Bladder microvascular endothelial cell (primary cell): ENCODE measurements around the gene HYCC1. TPM values are rescaled to one million over a fixed set of nuclear protein-coding genes. Genes with fewer than 3 reads are reported as not detected.

Source experiments
- total RNA-seq: library from RNA; depleted of rRNA; stranded (reverse); fragments of >200 nt; gene quantifications from 2 replicates; pipeline ENCODE4 v1.2.3, GENCODE V29; 2014

HYCC1 gene
- total RNA-seq, result 28.2 and 57.3 TPM in 2 replicates

DNA sequence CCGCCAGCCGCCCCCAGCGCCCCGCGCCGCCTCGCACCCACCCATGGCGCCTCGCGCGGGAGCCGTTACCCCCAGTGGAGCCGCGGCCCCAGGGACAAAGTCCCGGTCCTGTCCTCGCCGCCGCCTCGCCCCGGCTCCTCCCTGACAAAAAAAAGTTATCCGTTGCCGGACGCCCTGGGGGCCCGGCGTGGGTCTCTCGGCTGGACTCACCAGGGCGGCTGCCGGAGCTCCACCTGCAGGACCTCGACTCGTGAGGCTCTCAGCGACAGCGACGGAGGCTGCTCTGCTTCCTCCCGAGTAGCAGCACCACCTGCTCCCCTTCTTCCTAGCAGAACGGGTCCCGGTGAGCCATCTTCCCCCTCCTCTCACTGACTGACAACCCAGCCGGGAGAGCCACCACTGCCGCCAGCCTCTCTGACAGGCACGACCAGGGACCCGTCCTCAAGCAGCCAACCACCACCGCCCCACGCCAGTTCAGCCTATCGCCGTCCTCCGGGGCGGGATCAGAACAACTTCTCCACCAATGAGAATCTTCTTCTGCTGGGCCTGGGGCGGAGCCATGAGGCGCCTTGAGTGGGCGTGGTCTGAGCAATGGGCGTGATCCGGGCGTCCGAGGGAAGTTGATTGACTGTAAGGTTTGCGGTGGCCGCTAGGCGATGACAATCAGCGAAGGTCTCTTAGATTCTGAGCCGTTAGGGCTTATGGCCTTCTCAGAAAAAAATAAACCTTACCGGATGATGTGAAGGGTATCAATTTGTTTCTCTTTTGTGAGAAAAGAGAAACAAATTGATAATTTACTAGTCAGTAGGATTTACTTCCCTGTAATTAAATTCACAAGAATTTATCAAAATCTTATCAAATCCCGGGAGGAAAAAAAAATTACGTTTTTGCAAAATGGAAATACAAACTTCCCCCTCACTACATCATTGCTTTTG is at the start of gene HYCC1:
Gene HYCC1, minus strand, starts transcription at position 416 of the 935 bp plus-strand sequence. CDS start 23,019 bp downstream, outside the sequence.

Other genes starting within 250 kb of the HYCC1 start
- gene TOMM7, start 191.3 kb downstream of the HYCC1 start, total RNA-seq, result 94.7 and 101 TPM in 2 replicates
- 19.1 and 25.6 TPM in 2 replicates for gene KLHL7, start 91.7 kb upstream of the HYCC1 start, total RNA-seq
- gene NUP42, start 167.9 kb upstream of the HYCC1 start, total RNA-seq, result 19.8 and 28.7 TPM in 2 replicates
- 0.31 and 0.32 TPM in 2 replicates for gene GPNMB, start 232.6 kb upstream of the HYCC1 start, total RNA-seq